Fibroblast of lung (primary cell): ENCODE results near the gene JDP2. TPM values are rescaled to one million over a fixed set of nuclear protein-coding genes. Genes with fewer than 3 reads are reported as not detected.

Experiments
- DNase-seq, 2 donors: peaks; one replicate each; pipeline versions ENCODE4 v3.0.0 to v3.0.0-alpha.2; 2010; ENCODE audit warnings: low read depth in 2 of 2
- H2AFZ ChIP-seq: 2 replicates; pipeline ENCODE4 v1.5.1; 2012; ENCODE audit warnings: low read length, control low read depth, inconsistent platforms
- H3K27ac ChIP-seq: 2 replicates; pipeline ENCODE4 v1.5.1; 2011; ENCODE audit warnings: low read length, control low read depth; ENCODE audit not compliant: insufficient read depth
- H3K27me3 ChIP-seq: 2 replicates; pipeline ENCODE4 v1.5.1; 2011; ENCODE audit warnings: mild to moderate bottlenecking, low read length; ENCODE audit not compliant: control insufficient read depth, insufficient read depth
- H3K36me3 ChIP-seq: 2 replicates; pipeline ENCODE4 v1.5.1; 2011; ENCODE audit warnings: low read length; ENCODE audit not compliant: control insufficient read depth, insufficient read depth
- H3K4me1 ChIP-seq: 2 replicates; pipeline ENCODE4 v1.5.1; 2011; ENCODE audit warnings: low read length; ENCODE audit not compliant: control insufficient read depth, insufficient read depth; ENCODE audit errors: extremely low read depth
- H3K4me2 ChIP-seq: 2 replicates; pipeline ENCODE4 v1.5.1; 2011; ENCODE audit warnings: low read length, control low read depth; ENCODE audit not compliant: insufficient read depth; ENCODE audit errors: extremely low read depth
- H3K4me3 ChIP-seq, 4 experiments: fragments of 200-600 bp in 1 of 4; sonication (generic) in 1 of 4; replicated peaks in 1 of 4; 2 replicates each; pipeline ENCODE4 v1.5.1; 2011 to 2016; ENCODE audit warnings: low read length in 4 of 4, low read depth in 3 of 4, mild to moderate bottlenecking in 3 of 4, control low read depth in 2 of 4, inconsistent platforms in 1 of 4, mixed read lengths in 1 of 4; ENCODE audit not compliant: insufficient read depth in 1 of 4; ENCODE audit errors: control extremely low read depth in 1 of 4
- H3K79me2 ChIP-seq: 2 replicates; pipeline ENCODE4 v1.5.1; 2012; ENCODE audit warnings: mild to moderate bottlenecking, low read length, inconsistent platforms; ENCODE audit not compliant: control insufficient read depth, insufficient read depth
- H3K9ac ChIP-seq: 2 replicates; pipeline ENCODE4 v1.5.1; 2011; ENCODE audit warnings: mild to moderate bottlenecking, low read length, control low read depth; ENCODE audit not compliant: insufficient read depth
- H3K9me3 ChIP-seq: 2 replicates; pipeline ENCODE4 v1.5.1; 2012; ENCODE audit warnings: low read depth, low read length; ENCODE audit not compliant: control insufficient read depth, insufficient read depth
- H4K20me1 ChIP-seq: 2 replicates; pipeline ENCODE4 v1.5.1; 2011; ENCODE audit warnings: low read length; ENCODE audit not compliant: control insufficient read depth, insufficient read depth; ENCODE audit errors: extremely low read depth
- CTCF ChIP-seq, 2 donors: IDR thresholded peaks in 1 of 2; conservative IDR thresholded peaks in 1 of 2; 1 replicate in 1 of 2; 2 replicates in 1 of 2; pipeline ENCODE4 v1.5.1; 2011 to 2012; ENCODE audit warnings: low read length in 2 of 2, control low read depth in 1 of 2, inconsistent platforms in 1 of 2, low read depth in 1 of 2, mild to moderate bottlenecking in 1 of 2
- EZH2 ChIP-seq: IDR thresholded peaks from 2 replicates; pipeline ENCODE4 v1.5.1; 2012; ENCODE audit warnings: low read length, control low read depth, mild to moderate bottlenecking; ENCODE audit errors: missing control alignments
- polyA plus RNA-seq, 2 donors: library from polyadenylated mRNA; depleted of rRNA in 1 of 2; stranded (reverse) in 1 of 2; unstranded in 1 of 2; fragments of >200 nt; gene quantifications; 2 replicates each; pipeline ENCODE4 v1.2.1, GENCODE V29; 2011 to 2012; ENCODE audit warnings: missing spikeins in 1 of 2
- total RNA-seq: library from RNA; depleted of rRNA; stranded (reverse); fragments of >200 nt; gene quantifications from 2 replicates; pipeline ENCODE4 v1.2.1, GENCODE V29; 2014

Gene JDP2
- total and polyA plus RNA-seq, 2 donors (not counting 1 experiment from before 2014, with no cell fraction given) = 40.8 to 95.3 TPM

GRCh38 chr14:75392686-75393641 is 34.9 kb upstream of the JDP2 start:
- Histone ChIP-seq H3K36me3 (no peaks in the 10 kb centered on the region), H3K4me3 (no peak overlapping the region), H4K20me1 (no peaks in the 10 kb centered on the region), H3K4me2 (no peak overlapping the region), H3K9me3 (no peaks in the 10 kb centered on the region), H3K9ac (no peak overlapping the region), H3K27ac (no peak overlapping the region), H3K4me1 (no peaks in the 10 kb centered on the region), H2AFZ (no peak overlapping the region), H3K79me2 (no peaks in the 10 kb centered on the region), H3K27me3 (peaks cover 6% of the 10 kb centered on the region)
- TF ChIP-seq CTCF (conservative IDR thresholded peaks at IDR 0.05 in 1 of 2, IDR thresholded peaks at IDR 0.05 in 1 of 2; ENCODE audit: low read depth in 1 of 2, low read length in 2 of 2) = no peak
- no peak for TF ChIP-seq EZH2
- DNase-seq = no peak

GRCh38 chr14:75393794-75394193 is 34.0 kb upstream of the JDP2 start:
- H3K27ac ChIP-seq = no peak overlapping the region
- no peak overlapping the region for H3K9ac ChIP-seq
- TF ChIP-seq EZH2 (no peak), CTCF (conservative IDR thresholded peaks at IDR 0.05 in 1 of 2, IDR thresholded peaks at IDR 0.05 in 1 of 2; ENCODE audit: low read depth in 1 of 2, low read length in 2 of 2) (no peak)
- H3K4me2 ChIP-seq = no peak overlapping the region
- DNase-seq = no peak
- H2AFZ ChIP-seq = no peak overlapping the region
- no peaks in the 10 kb centered on the region for H3K9me3 ChIP-seq
- no peaks in the 10 kb centered on the region for H3K79me2 ChIP-seq
- H3K27me3 ChIP-seq = peaks cover 10% of the 10 kb centered on the region
- H3K4me3 ChIP-seq = no peak overlapping the region
- H3K36me3 ChIP-seq = no peaks in the 10 kb centered on the region
- no peaks in the 10 kb centered on the region for H4K20me1 ChIP-seq
- no peaks in the 10 kb centered on the region for H3K4me1 ChIP-seq

GRCh38 chr14:75395862-75396261 is 32.0 kb upstream of the JDP2 start:
- Histone ChIP-seq H3K9ac (no peak overlapping the region), H3K4me1 (no peaks in the 10 kb centered on the region), H3K27me3 (peaks cover 16% of the 10 kb centered on the region), H3K36me3 (no peaks in the 10 kb centered on the region), H3K79me2 (no peaks in the 10 kb centered on the region), H4K20me1 (no peaks in the 10 kb centered on the region), H3K4me2 (no peak overlapping the region), H3K27ac (no peak overlapping the region), H3K4me3 (no peak overlapping the region), H3K9me3 (no peaks in the 10 kb centered on the region), H2AFZ (no peak overlapping the region)
- DNase-seq = no peak
- TF ChIP-seq EZH2 = no peak
- TF ChIP-seq CTCF (conservative IDR thresholded peaks at IDR 0.05 in 1 of 2, IDR thresholded peaks at IDR 0.05 in 1 of 2; ENCODE audit: low read depth in 1 of 2, low read length in 2 of 2) = no peak
